ENCODE data around the gene TNFRSF1A. TPM values are rescaled to one million over a fixed set of nuclear protein-coding genes. Genes with fewer than 3 reads are reported as not detected.
A peak's percentile ranks its signal among the peaks of the same experiment; 100 is the strongest.

TNFRSF1A gene
- total RNA-seq, 2 experiments from 2014 or later = 16.3 to 19.2 TPM

DNA sequence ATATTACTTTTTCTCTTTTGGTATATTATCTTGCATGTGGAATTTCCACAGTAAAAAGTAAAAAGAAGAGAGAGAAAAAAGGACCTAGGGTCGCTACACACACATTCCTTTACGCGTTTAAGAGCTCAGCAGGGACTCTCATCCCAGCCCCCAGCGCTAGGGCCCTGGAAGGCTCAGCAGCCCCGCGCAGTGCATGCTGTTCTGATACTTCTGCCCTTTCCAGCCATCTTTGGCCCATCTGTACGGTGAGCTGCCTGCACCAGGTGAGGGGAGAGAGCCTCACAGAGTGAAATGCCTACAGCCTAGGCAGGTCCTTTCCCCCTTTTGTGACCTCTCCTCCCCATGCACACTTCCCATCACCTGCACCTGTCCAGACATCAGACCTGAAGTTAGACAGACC lies 40.5 kb upstream of the TNFRSF1A start:
- ChIA-PET CTCF (no interaction called here), POLR2A (interaction anchor here (1.0 to 1.2 kb wide), 2 partner anchors 20 to 21 kb away, joined by 3 to 4 read pairs; no protein-coding TSS in a partner anchor)
- ATAC-seq (ENCODE audit: poor library complexity) (no peak), DNase-seq (no peak)
- Mint-ChIP-seq H3K9me3 (no peaks in the 10 kb centered on the region), H3K4me3 (no peak overlapping the region), H3K27me3 (peaks cover 32% of the 10 kb centered on the region), H3K27ac (no peak overlapping the region), H3K36me3 (ENCODE audit: low read depth) (no peaks in the 10 kb centered on the region), H3K4me1 (ENCODE audit: low read depth) (peaks cover 8% of the 10 kb centered on the region)
- TF ChIP-seq, protein P1, sequence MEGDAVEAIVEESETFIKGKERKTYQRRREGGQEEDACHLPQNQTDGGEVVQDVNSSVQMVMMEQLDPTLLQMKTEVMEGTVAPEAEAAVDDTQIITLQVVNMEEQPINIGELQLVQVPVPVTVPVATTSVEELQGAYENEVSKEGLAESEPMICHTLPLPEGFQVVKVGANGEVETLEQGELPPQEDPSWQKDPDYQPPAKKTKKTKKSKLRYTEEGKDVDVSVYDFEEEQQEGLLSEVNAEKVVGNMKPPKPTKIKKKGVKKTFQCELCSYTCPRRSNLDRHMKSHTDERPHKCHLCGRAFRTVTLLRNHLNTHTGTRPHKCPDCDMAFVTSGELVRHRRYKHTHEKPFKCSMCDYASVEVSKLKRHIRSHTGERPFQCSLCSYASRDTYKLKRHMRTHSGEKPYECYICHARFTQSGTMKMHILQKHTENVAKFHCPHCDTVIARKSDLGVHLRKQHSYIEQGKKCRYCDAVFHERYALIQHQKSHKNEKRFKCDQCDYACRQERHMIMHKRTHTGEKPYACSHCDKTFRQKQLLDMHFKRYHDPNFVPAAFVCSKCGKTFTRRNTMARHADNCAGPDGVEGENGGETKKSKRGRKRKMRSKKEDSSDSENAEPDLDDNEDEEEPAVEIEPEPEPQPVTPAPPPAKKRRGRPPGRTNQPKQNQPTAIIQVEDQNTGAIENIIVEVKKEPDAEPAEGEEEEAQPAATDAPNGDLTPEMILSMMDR (IDR thresholded peaks at IDR 0.05) = no peak
- Histone ChIP-seq H3K4me1 (ENCODE audit: insufficient read depth, low read length) (peaks cover 21% of the 10 kb centered on the region), H3K4me3 (ENCODE audit: low read length) (no peak overlapping the region), H3K27me3 (ENCODE audit: control insufficient read depth in 1 of 2, insufficient read depth in 2 of 2, low read length in 2 of 2) (peaks cover 12 to 15% of the 10 kb centered on the region in 2 experiments), H3K9me3 (ENCODE audit: control insufficient read depth in 1 of 2, insufficient read depth in 1 of 2, low read length in 2 of 2) (peaks cover 0 to 6% of the 10 kb centered on the region in 2 experiments), H3K27ac (ENCODE audit: low read depth in 1 of 2, low read length in 2 of 2) (no peak overlapping the region), H3K36me3 (ENCODE audit: insufficient read depth, low read length) (no peaks in the 10 kb centered on the region)
- intact Hi-C loops (cut with DNase I, micrococcal nuclease) = no loop called here

DNA sequence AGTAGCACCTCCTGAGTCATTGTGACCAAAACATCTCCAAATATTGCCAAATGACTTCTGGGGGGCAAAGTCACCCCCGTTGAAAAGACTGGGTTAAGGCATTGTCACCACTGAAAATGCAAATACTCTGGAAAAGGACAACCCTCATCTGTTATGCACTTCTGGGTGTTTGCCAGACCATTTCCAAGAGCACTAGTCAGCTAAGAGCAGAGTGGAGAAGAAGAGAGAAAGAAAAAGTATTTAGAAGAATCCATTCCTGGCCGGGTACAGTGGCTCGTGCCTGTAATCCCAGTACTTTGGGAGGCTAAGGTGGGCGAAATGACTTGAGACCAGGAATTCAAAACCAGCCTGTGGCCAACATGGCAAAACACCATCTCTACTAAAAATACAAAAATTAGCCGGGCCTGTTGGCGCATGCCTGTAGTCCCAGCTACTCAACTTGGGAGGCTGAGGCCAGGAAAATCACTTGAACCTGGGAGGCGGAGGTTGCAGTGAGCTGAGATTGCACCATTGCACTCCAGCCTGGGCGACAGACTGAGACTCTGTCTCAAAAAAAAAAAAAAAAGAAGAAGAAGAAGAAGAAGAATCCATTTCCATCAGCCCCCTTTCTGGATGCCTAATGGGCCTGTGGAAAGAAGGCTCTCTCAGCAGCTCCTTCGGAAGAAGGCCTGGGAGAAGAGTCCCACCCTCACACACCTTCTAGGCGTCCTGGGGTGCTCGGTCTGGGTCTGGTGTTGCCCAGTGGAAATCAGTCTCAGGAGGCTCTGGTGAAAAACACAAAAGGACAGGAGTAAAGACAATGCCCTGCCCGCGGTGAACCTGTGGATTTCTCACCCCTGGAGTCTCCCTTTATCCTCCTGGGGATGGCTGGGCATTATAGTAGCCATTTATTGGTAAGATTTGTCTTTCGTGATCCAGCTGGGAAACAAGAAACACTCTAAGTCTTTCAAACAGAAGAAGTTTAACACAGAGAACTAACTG lies 38.6 kb upstream of the TNFRSF1A start:
- POLR2A ChIA-PET = interaction anchor here (0.8 kb wide), 1 partner anchor 17 kb away, joined by 3 read pairs; no protein-coding TSS in a partner anchor

DNA sequence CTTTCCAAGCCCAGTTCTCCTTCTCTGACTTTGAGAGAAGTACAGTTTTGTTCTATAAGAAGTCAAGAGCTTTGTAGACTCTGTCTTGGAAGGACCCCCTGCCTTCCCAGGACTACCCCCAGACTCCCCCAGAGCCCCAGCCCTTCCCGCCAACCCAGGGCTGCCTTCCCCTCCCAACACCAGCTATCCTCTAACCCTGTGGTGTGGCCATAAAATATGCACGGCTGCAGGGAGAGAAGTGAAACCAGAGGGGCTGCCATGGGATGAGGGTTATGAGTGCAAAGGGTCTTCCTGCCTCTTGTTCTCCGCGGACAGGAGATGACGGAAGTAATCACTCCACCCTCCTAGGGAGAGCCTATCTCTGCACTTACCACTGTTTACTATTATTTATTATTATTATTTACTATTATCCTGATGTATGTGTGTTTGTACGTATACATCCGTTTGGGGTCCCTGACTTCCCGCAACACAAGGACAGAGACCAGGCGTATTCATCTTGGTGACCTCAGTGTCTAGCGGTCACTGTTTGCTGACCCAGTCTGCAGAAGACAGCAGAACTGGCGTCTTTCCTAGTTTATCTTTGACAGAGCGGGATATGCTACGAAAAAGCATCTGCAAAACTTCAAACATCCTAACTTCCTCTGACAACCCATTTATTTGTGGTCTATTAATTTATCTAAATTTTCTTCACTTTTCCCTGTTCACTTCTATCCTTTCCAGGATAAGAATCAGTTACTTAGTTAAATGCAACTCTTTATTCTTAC lies 37.0 kb upstream of the TNFRSF1A start:
- Mint-ChIP-seq H3K27me3 (peaks cover 23% of the 10 kb centered on the region), H3K36me3 (ENCODE audit: low read depth) (no peaks in the 10 kb centered on the region), H3K9me3 (no peaks in the 10 kb centered on the region), H3K4me1 (ENCODE audit: low read depth) (peaks cover 26% of the 10 kb centered on the region), H3K27ac (no peak overlapping the region), H3K4me3 (peak overlapping the region; percentile 15)
- peaks cover 41% of the 10 kb centered on the region for H3K4me1 ChIP-seq (ENCODE audit: insufficient read depth, low read length)
- DNase-seq (no peak), ATAC-seq (ENCODE audit: poor library complexity) (no peak)
- no peaks in the 10 kb centered on the region for H3K36me3 ChIP-seq (ENCODE audit: insufficient read depth, low read length)
- peaks cover 7 to 11% of the 10 kb centered on the region in 2 experiments for H3K27me3 ChIP-seq (ENCODE audit: control insufficient read depth in 1 of 2, insufficient read depth in 2 of 2, low read length in 2 of 2)
- ChIA-PET POLR2A (no interaction called here), CTCF (no interaction called here)
- TF ChIP-seq, protein P1 (IDR thresholded peaks at IDR 0.05) = no peak
- peaks cover 0 to 6% of the 10 kb centered on the region in 2 experiments for H3K9me3 ChIP-seq (ENCODE audit: control insufficient read depth in 1 of 2, insufficient read depth in 1 of 2, low read length in 2 of 2)
- intact Hi-C loops (cut with DNase I, micrococcal nuclease) = loop anchor here in 1 of 2 experiments (5.0 kb wide), 1 partner anchor 33 kb away; no protein-coding TSS in a partner anchor
- no peak overlapping the region for H3K27ac ChIP-seq (ENCODE audit: low read depth in 1 of 2, low read length in 2 of 2)
- H3K4me3 ChIP-seq (ENCODE audit: low read length) = no peak overlapping the region

More for the DNA sequence above, 38.6 kb upstream of the TNFRSF1A start:
- Histone ChIP-seq H3K27me3 (ENCODE audit: control insufficient read depth in 1 of 2, insufficient read depth in 2 of 2, low read length in 2 of 2) (peaks cover 12 to 15% of the 10 kb centered on the region in 2 experiments), H3K36me3 (ENCODE audit: insufficient read depth, low read length) (no peaks in the 10 kb centered on the region), H3K27ac (ENCODE audit: low read depth in 1 of 2, low read length in 2 of 2) (no peak overlapping the region), H3K4me1 (ENCODE audit: insufficient read depth, low read length) (peaks cover 40% of the 10 kb centered on the region), H3K4me3 (ENCODE audit: low read length) (no peak overlapping the region), H3K9me3 (ENCODE audit: control insufficient read depth in 1 of 2, insufficient read depth in 1 of 2, low read length in 2 of 2) (peaks cover 0 to 6% of the 10 kb centered on the region in 2 experiments)
- no peaks in the 10 kb centered on the region for H3K9me3 Mint-ChIP-seq
- H3K4me1 Mint-ChIP-seq (ENCODE audit: low read depth) = peaks cover 26% of the 10 kb centered on the region
- H3K27me3 Mint-ChIP-seq = peaks cover 27% of the 10 kb centered on the region
- intact Hi-C loops (cut with DNase I, micrococcal nuclease) = no loop called here
- TF ChIP-seq, protein P1 (IDR thresholded peaks at IDR 0.05) = no peak
- CTCF ChIA-PET = interaction anchor here (0.7 kb wide), 1 partner anchor 139 kb away, joined by 3 read pairs; no protein-coding TSS in a partner anchor
- no peaks in the 10 kb centered on the region for H3K36me3 Mint-ChIP-seq (ENCODE audit: low read depth)
- H3K27ac Mint-ChIP-seq = no peak overlapping the region
- no peak for DNase-seq
- no peak for ATAC-seq (ENCODE audit: poor library complexity)
- H3K4me3 Mint-ChIP-seq = no peak overlapping the region
